ENCODE data around the gene WDR33.

Gene WDR33

DNA sequence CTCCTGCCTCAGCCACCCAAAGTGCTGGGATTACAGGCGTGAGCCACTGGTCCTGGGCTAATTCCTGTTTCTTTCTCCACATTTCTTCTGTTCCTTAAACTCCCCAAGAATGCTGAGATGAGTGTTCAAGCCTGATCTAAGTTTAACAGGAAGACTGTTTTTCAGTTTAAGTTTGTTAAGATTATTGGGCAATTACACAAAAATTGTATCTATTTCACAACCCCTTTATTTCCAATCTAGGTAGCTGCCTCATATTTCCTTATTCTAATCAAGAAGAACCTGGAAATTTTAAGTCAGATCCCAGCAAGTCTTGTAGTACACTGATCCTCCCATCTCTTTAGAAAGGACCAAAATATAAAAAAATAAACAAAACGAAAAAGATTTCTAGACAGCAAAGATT lies 98.0 kb downstream of the WDR33 start:
- Histone ChIP-seq H3K27me3 (ENCODE audit: insufficient read depth, low read depth) (no peaks in the 10 kb centered on the region), H3K9ac (no peak overlapping the region), H3K36me3 (ENCODE audit: insufficient read depth) (0 out of 2 replicates have a peak, but pooled peaks cover 3% of the 10 kb centered on the region), H3K27ac (no peak overlapping the region), H3K79me2 (ENCODE audit: insufficient read depth, low read depth) (no peaks in the 10 kb centered on the region), H3K4me2 (no peak overlapping the region), H4K20me1 (ENCODE audit: insufficient read depth) (no peaks in the 10 kb centered on the region), H3K4me1 (ENCODE audit: low read depth, poor library complexity, severe bottlenecking) (no peaks in the 10 kb centered on the region), H2AFZ (ENCODE audit: low read depth) (no peak overlapping the region), H3K4me3 (IDR thresholded peaks at IDR 0.05; ENCODE audit: insufficient read depth, low read depth, low read length) (no peak overlapping the region)
- TF ChIP-seq, protein P1, sequence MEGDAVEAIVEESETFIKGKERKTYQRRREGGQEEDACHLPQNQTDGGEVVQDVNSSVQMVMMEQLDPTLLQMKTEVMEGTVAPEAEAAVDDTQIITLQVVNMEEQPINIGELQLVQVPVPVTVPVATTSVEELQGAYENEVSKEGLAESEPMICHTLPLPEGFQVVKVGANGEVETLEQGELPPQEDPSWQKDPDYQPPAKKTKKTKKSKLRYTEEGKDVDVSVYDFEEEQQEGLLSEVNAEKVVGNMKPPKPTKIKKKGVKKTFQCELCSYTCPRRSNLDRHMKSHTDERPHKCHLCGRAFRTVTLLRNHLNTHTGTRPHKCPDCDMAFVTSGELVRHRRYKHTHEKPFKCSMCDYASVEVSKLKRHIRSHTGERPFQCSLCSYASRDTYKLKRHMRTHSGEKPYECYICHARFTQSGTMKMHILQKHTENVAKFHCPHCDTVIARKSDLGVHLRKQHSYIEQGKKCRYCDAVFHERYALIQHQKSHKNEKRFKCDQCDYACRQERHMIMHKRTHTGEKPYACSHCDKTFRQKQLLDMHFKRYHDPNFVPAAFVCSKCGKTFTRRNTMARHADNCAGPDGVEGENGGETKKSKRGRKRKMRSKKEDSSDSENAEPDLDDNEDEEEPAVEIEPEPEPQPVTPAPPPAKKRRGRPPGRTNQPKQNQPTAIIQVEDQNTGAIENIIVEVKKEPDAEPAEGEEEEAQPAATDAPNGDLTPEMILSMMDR (conservative IDR thresholded peaks at IDR 0.05; ENCODE audit: low read depth, low read length) = no peak

DNA sequence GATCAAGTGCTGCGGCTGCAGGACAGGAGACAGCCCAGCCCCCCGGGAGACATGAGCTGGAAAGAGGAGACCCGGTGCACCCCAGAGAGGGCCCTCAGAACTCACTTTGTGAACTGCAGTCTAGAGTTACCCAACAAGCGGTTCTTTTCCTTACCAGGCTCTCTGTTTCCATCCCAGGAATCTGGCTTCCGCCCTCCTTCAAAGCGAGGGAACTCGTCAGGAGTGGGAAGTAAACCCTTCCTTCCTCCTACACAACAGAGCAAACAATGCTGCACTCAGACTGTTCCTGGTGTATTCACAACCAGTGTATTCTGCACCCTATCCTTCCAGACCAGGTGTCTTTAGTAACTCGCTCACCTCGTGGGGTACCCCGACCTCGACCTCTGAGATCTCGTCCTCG lies 101.6 kb downstream of the WDR33 start:
- peaks cover 20% of the 10 kb centered on the region for H3K4me1 ChIP-seq (ENCODE audit: low read depth, poor library complexity, severe bottlenecking)
- H4K20me1 ChIP-seq (ENCODE audit: insufficient read depth) = no peaks in the 10 kb centered on the region
- no peak overlapping the region for H3K27ac ChIP-seq
- no peak overlapping the region for H3K9ac ChIP-seq
- H3K27me3 ChIP-seq (ENCODE audit: insufficient read depth, low read depth) = no peaks in the 10 kb centered on the region
- no peak overlapping the region for H2AFZ ChIP-seq (ENCODE audit: low read depth)
- H3K4me3 ChIP-seq (IDR thresholded peaks at IDR 0.05; ENCODE audit: insufficient read depth, low read depth, low read length) = no peak overlapping the region
- 0 out of 2 replicates have a peak, but pooled peaks cover 3% of the 10 kb centered on the region for H3K36me3 ChIP-seq (ENCODE audit: insufficient read depth)
- H3K4me2 ChIP-seq = no peak overlapping the region
- no peaks in the 10 kb centered on the region for H3K79me2 ChIP-seq (ENCODE audit: insufficient read depth, low read depth)
- TF ChIP-seq, protein P1 (conservative IDR thresholded peaks at IDR 0.05; ENCODE audit: low read depth, low read length) = no peak

DNA sequence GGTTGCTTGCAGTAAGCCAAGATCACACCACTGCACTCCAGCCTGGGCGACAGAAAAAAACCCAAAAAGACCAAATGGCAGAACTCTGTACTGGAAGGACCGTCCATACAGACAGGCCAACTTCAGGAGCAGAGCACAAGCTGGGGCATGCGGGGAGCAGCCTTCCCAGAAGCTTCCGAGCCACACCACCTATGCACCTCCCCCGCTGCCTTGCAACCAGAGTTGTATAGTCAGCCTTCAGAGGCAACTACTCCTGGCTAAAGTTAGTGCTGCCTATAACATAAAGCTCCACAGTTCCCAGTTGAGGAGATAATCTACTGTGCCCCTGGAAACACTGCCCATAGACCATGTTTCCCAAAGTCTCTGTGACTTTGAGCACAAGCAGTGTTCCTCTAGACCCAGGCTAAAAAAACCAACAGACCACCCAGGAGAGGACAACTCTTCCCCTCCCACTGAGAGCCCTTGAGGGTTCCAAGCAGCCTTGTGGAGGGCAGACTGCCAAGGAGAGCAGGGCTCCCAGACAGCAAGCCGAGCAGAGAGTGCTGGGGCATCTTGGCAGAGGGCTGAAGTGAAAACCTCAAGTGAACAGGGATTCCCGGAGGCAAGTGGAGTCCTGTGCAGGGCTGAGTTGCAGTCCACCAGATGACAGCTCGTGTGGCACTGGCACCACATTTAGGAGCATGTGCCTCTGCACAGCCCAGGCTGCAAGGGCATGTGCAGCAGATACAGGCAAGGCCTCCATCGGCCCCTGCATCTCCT lies 102.9 kb downstream of the WDR33 start:
- no peak overlapping the region for H3K4me2 ChIP-seq
- 0 out of 2 replicates have a peak, but pooled peaks cover 3% of the 10 kb centered on the region for H3K36me3 ChIP-seq (ENCODE audit: insufficient read depth)
- H3K27me3 ChIP-seq (ENCODE audit: insufficient read depth, low read depth) = no peaks in the 10 kb centered on the region
- no peaks in the 10 kb centered on the region for H4K20me1 ChIP-seq (ENCODE audit: insufficient read depth)
- no peak overlapping the region for H3K4me3 ChIP-seq (IDR thresholded peaks at IDR 0.05; ENCODE audit: insufficient read depth, low read depth, low read length)
- no peak overlapping the region for H3K27ac ChIP-seq
- peaks cover 33% of the 10 kb centered on the region for H3K4me1 ChIP-seq (ENCODE audit: low read depth, poor library complexity, severe bottlenecking)
- peaks cover 9% of the 10 kb centered on the region; the same call in 1 of the 2 replicates for H3K79me2 ChIP-seq (ENCODE audit: insufficient read depth, low read depth)
- H2AFZ ChIP-seq (ENCODE audit: low read depth) = no peak overlapping the region
- TF ChIP-seq, protein P1 (conservative IDR thresholded peaks at IDR 0.05; ENCODE audit: low read depth, low read length) = no peak
- H3K9ac ChIP-seq = no peak overlapping the region

DNA sequence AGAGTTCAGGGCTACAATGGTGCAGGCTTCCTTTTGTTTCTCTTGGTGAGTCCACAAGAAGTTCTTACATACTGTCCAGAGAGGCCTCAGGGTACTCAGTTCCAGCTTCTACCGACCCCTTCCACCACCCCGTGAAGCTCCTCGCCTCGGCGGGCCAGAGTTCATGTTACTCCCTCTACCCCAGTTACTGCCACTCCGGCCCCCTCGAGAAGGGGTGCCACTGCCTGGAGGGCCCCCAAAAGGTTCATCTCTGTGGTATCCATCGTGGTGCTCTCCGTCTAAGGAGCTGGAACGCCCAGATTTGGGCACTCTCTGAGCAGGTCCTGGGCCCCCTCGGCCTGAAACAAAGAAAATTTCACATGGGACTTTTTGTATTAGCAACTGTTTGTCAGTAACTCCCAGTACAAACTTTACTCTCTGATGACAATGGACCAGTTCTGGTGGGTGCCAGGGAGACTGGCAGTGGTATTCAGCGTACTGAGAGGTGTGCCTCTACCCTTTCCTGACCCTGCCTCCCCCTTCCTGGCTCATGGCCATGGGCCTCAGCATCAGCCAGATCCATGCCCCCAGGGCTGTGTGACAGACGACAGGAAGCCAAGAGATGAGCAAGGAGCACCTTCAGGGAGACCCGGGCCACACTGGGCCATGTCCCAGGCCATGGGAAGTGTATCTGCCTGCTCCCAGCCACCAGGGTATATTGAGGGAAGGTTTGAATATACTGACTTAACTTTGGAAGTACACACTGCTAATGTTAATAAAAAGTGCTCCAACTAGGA lies 104.6 kb downstream of the WDR33 start:
- Histone ChIP-seq H3K79me2 (ENCODE audit: insufficient read depth, low read depth) (peaks cover 17% of the 10 kb centered on the region; the same call in 1 of the 2 replicates), H4K20me1 (ENCODE audit: insufficient read depth) (no peaks in the 10 kb centered on the region), H3K4me3 (IDR thresholded peaks at IDR 0.05; ENCODE audit: insufficient read depth, low read depth, low read length) (no peak overlapping the region), H3K36me3 (ENCODE audit: insufficient read depth) (0 out of 2 replicates have a peak, but pooled peaks cover 3% of the 10 kb centered on the region), H3K27me3 (ENCODE audit: insufficient read depth, low read depth) (no peaks in the 10 kb centered on the region), H3K27ac (peak overlapping the region; percentile 97; the same call in 1 of the 2 replicates), H3K9ac (no peak overlapping the region), H3K4me2 (no peak overlapping the region), H2AFZ (ENCODE audit: low read depth) (no peak overlapping the region), H3K4me1 (ENCODE audit: low read depth, poor library complexity, severe bottlenecking) (peaks cover 41% of the 10 kb centered on the region)
- TF ChIP-seq, protein P1 (conservative IDR thresholded peaks at IDR 0.05; ENCODE audit: low read depth, low read length) = no peak
